Gastrocnemius medialis (tissue), 4 donors: ENCODE measurements around the gene ENTPD1.

Experiments
- CTCF ChIP-seq, 5 experiments: fragments of 450-650 bp in 3 of 5; fragments of 200-600 bp in 2 of 5; sonication (generic) in 2 of 5; IDR thresholded peaks in 4 of 5; conservative IDR thresholded peaks in 1 of 5; 1 replicate in 4 of 5; 2 replicates in 1 of 5; pipeline ENCODE4 v1.5.1; 2016 to 2019; ENCODE audit warnings: antibody characterized with exemption in 5 of 5, mild to moderate bottlenecking in 3 of 5, moderate library complexity in 3 of 5
- POLR2A ChIP-seq, 2 donors: fragments of 450-650 bp; IDR thresholded peaks; one replicate each; pipeline ENCODE4 v1.6.1; 2017; ENCODE audit warnings: antibody characterized with exemption in 2 of 2, mild to moderate bottlenecking in 2 of 2, moderate library complexity in 2 of 2

- TF ChIP-seq CTCF (IDR thresholded peaks at IDR 0.05 in 4 of 5, conservative IDR thresholded peaks at IDR 0.05 in 1 of 5) = no peak
- TF ChIP-seq POLR2A (IDR thresholded peaks at IDR 0.05) = no peak
Measured at GRCh38 chr10:95877881-95878280, 121.9 kb downstream of the ENTPD1 start.
